ENCODE results near the gene DIPK1B.

DIPK1B gene

GRCh38 chr9:136686794-136687711, 25.3 kb upstream of the DIPK1B start, which contains the start of gene AGPAT2:
AGPAT2 (minus strand) TSS chr9:136687457; CDS start chr9:136687357, 100 bp downstream.
- peak; percentile 84 for DNase-seq (ENCODE audit: low spot score)

GRCh38 chr9:136687721-136688223, 24.6 kb upstream of the DIPK1B start:
- peak; percentile 61 for DNase-seq (ENCODE audit: low spot score)

- DNase-seq (ENCODE audit: low spot score), result no peak
These were observed 23.9 kb upstream of the DIPK1B start for GRCh38 chr9:136688274-136689107.

- DNase-seq (ENCODE audit: low spot score), result no peak
These were observed 23.3 kb upstream of the DIPK1B start for GRCh38 chr9:136689108-136689460.

GRCh38 chr9:136690104-136690805, 22.1 kb upstream of the DIPK1B start:
- DNase-seq (ENCODE audit: low spot score), result no peak

GRCh38 chr9:136690806-136691261, 21.5 kb upstream of the DIPK1B start:
- DNase-seq (ENCODE audit: low spot score), result no peak

GRCh38 chr9:136691316-136692184, 20.8 kb upstream of the DIPK1B start:
- no peak for DNase-seq (ENCODE audit: low spot score)

- no peak for DNase-seq (ENCODE audit: low spot score)
These were observed 19.9 kb upstream of the DIPK1B start for GRCh38 chr9:136692185-136693134.

GRCh38 chr9:136693135-136693489, 19.3 kb upstream of the DIPK1B start:
- no peak for DNase-seq (ENCODE audit: low spot score)

- peak; percentile 93 for DNase-seq (ENCODE audit: low spot score)
These were observed 18.7 kb upstream of the DIPK1B start for GRCh38 chr9:136693490-136694162.

GRCh38 chr9:136694163-136694871, 18.1 kb upstream of the DIPK1B start:
- no peak for DNase-seq (ENCODE audit: low spot score)

GRCh38 chr9:136694872-136695247, 17.5 kb upstream of the DIPK1B start:
- DNase-seq (ENCODE audit: low spot score), result no peak

GRCh38 chr9:136695435-136695895, 16.9 kb upstream of the DIPK1B start:
- peak; percentile 83 for DNase-seq (ENCODE audit: low spot score)

GRCh38 chr9:136695955-136696354, 16.4 kb upstream of the DIPK1B start:
- no peak for DNase-seq (ENCODE audit: low spot score)

GRCh38 chr9:136696502-136696901, 15.9 kb upstream of the DIPK1B start:
- no peak for DNase-seq (ENCODE audit: low spot score)

- no peak for DNase-seq (ENCODE audit: low spot score)
These were observed 15.1 kb upstream of the DIPK1B start for GRCh38 chr9:136697146-136697820.

- DNase-seq (ENCODE audit: low spot score), result no peak
These were observed 14.4 kb upstream of the DIPK1B start for GRCh38 chr9:136697821-136698526.
